GM23248 (cell line): ENCODE measurements around the gene DRAM1. TPM values are rescaled to one million over a fixed set of nuclear protein-coding genes. Genes with fewer than 3 reads are reported as not detected.
"Not testable (repeated sequence)": the region's sequence is repeated elsewhere in the genome, so short reads cannot be mapped to it uniquely, and the experiment has no call there.

ENCODE experiments used
- DNase-seq: peaks from one replicate; pipeline ENCODE4 v3.0.0-alpha.2; 2015
- H2AFZ ChIP-seq: fragments of 200-600 bp; sonication (generic); 2 replicates; pipeline ENCODE4 v1.6.1; 2016; ENCODE audit warnings: antibody characterized with exemption
- H3F3A ChIP-seq: fragments of 200-600 bp; sonication (generic); 2 replicates; pipeline ENCODE4 v1.6.1; 2016; ENCODE audit warnings: mild to moderate bottlenecking, antibody characterized with exemption, mixed run types; ENCODE audit not compliant: insufficient read depth
- H3K27ac ChIP-seq: fragments of 200-600 bp; sonication (generic); 2 replicates; pipeline ENCODE4 v1.5.1; 2016; ENCODE audit warnings: mild to moderate bottlenecking
- H3K27me3 ChIP-seq: fragments of 200-600 bp; sonication (generic); replicated peaks from 2 replicates; pipeline ENCODE4 v1.6.1; 2016; ENCODE audit warnings: mild to moderate bottlenecking; ENCODE audit not compliant: insufficient read depth
- H3K36me3 ChIP-seq: fragments of 200-600 bp; sonication (generic); 2 replicates; pipeline ENCODE4 v1.6.1; 2016; ENCODE audit warnings: low read depth, mild to moderate bottlenecking
- H3K4me1 ChIP-seq: fragments of 200-600 bp; sonication (generic); 2 replicates; pipeline ENCODE4 v1.6.1; 2016; ENCODE audit warnings: mild to moderate bottlenecking; ENCODE audit not compliant: insufficient read depth
- H3K4me2 ChIP-seq: fragments of 200-600 bp; sonication (generic); one replicate; pipeline ENCODE4 v1.6.1; 2016; ENCODE audit warnings: mild to moderate bottlenecking; ENCODE audit not compliant: unreplicated experiment
- H3K4me3 ChIP-seq: fragments of 200-600 bp; sonication (generic); 2 replicates; pipeline ENCODE4 v1.5.1; 2016; ENCODE audit warnings: mild to moderate bottlenecking
- H3K79me2 ChIP-seq: fragments of 200-600 bp; sonication (generic); 2 replicates; pipeline ENCODE4 v1.6.1; 2016; ENCODE audit warnings: mild to moderate bottlenecking; ENCODE audit not compliant: insufficient read depth
- H3K9ac ChIP-seq: fragments of 200-600 bp; sonication (generic); 2 replicates; pipeline ENCODE4 v1.6.1; 2016; ENCODE audit warnings: mild to moderate bottlenecking
- H3K9me2 ChIP-seq: fragments of 200-600 bp; sonication (generic); 2 replicates; pipeline ENCODE4 v1.6.1; 2016; ENCODE audit warnings: mixed run types, mild to moderate bottlenecking, moderate library complexity; ENCODE audit not compliant: insufficient read depth
- H3K9me3 ChIP-seq: fragments of 200-600 bp; sonication (generic); one replicate; pipeline ENCODE4 v1.6.1; 2017; ENCODE audit warnings: low read depth
- H4K20me1 ChIP-seq: fragments of 200-600 bp; sonication (generic); 2 replicates; pipeline ENCODE4 v1.6.0; 2016; ENCODE audit not compliant: insufficient read depth
- EZH2 ChIP-seq: fragments of 200-600 bp; sonication (generic); IDR thresholded peaks from 2 replicates; pipeline ENCODE4 v1.6.1; 2018; ENCODE audit warnings: antibody characterized with exemption, mild to moderate bottlenecking; ENCODE audit not compliant: insufficient read depth, poor library complexity, severe bottlenecking
- EZH2phosphoT487 ChIP-seq: fragments of 200-600 bp; sonication (generic); IDR thresholded peaks from 2 replicates; pipeline ENCODE4 v1.6.1; 2018; ENCODE audit warnings: antibody characterized with exemption, moderate library complexity, mild to moderate bottlenecking, low read depth; ENCODE audit not compliant: insufficient read depth
- WGBS, 2 experiments: methylation state at CpG; one replicate each; pipeline ENCODE4 v1.1.6; 2015 to 2017; ENCODE audit warnings: low lambda C conversion rate in 2 of 2, low coverage in 1 of 2; ENCODE audit errors: missing lambda C conversion rate in 2 of 2; 5-methylcytosine and 5-hydroxymethylcytosine counted together
- in situ Hi-C: fragments of 300-500 bp; cut with MboI; formaldehyde crosslinking; loops from 2 replicates; pipeline ENCODE4 v1.15.0; 2020
- polyA plus RNA-seq: library from polyadenylated mRNA; unstranded; fragments of >200 nt; fragmentation: Nextera tagmentation; extraction: Ambion mirVana; gene quantifications from 2 replicates; pipeline ENCODE4 v1.2.1, GENCODE V29; 2016
- total RNA-seq: library from RNA; depleted of rRNA; stranded (reverse); fragments of >200 nt; shearing (Covaris generic); gene quantifications from 2 replicates; pipeline ENCODE4 v1.2.3, GENCODE V29; 2014

Gene DRAM1
- total and polyA plus RNA-seq, 2 experiments from 2014 or later = 86.8 to 99.2 TPM

DNA sequence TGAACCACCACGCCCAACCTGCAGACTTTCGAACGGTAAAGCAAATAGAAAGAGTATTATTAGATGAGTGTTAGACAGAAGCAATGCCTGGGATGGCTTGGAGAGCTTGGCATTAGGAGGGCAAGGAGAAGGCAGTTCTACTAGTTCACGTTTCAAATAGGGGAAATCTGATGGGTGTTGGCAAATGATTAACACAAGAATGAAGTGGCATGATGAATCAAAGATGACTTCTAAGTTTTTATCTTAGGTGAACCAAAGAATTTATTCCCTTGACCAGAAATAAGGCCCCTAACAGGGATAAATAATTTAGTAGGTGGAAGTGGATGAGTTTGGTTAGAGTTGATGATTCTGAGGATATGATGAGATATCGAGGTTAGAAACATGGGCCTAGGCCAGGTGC is 38.5 kb downstream of the DRAM1 start:
- Histone ChIP-seq H3K9me3 (no peaks in the 10 kb centered on the region), H3K27me3 (no peaks in the 10 kb centered on the region), H3K79me2 (no peaks in the 10 kb centered on the region), H2AFZ (no peak overlapping the region), H3F3A (peaks cover 14% of the 10 kb centered on the region), H3K4me3 (no peak overlapping the region), H3K27ac (no peak overlapping the region), H3K4me2 (no peak overlapping the region), H3K36me3 (0 out of 2 replicates have a peak, but pooled peaks cover 3% of the 10 kb centered on the region), H3K4me1 (peaks cover 16% of the 10 kb centered on the region), H4K20me1 (no peaks in the 10 kb centered on the region), H3K9ac (no peak overlapping the region), H3K9me2 (no peaks in the 10 kb centered on the region)
- no peak for TF ChIP-seq EZH2phosphoT487
- TF ChIP-seq EZH2 = no peak
- DNase-seq = no peak
- in situ Hi-C loops = no loop called here
- 78 to 79% methylated on average over 5 of the region's 5 CpGs for WGBS, 2 experiments

DNA sequence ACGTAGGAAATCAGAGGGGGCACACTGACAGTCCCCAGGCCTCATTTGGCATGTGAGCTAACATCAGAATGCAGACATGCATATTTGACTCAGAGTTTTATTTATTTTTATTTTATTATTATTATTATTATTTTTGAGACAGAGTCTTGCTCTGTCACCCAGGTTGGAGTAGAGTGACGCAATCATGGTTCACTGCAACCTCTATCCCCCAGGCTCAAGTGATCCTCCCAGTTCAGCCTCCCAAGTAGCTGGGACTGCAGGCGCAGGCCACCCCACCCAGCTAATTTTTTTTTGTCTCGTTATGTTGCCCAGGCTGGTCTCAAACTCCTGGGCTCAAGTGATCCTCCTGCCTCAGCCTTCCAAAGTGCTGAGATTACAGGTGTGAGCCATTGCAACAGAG is 41.4 kb downstream of the DRAM1 start:
- H3K27me3 ChIP-seq, H2AFZ ChIP-seq, H3K9me2 ChIP-seq, H4K20me1 ChIP-seq, H3K36me3 ChIP-seq, H3K9ac ChIP-seq, H3K79me2 ChIP-seq, DNase-seq, in situ Hi-C loops, H3K27ac ChIP-seq, H3K4me2 ChIP-seq, H3K4me3 ChIP-seq, H3K9me3 ChIP-seq: not testable (repeated sequence)
- peaks cover 30% of the 10 kb centered on the region for H3F3A ChIP-seq
- WGBS, 2 experiments = 99 to 100% methylated on average over 4 of the region's 4 CpGs
- H3K4me1 ChIP-seq = peaks cover 32% of the 10 kb centered on the region

DNA sequence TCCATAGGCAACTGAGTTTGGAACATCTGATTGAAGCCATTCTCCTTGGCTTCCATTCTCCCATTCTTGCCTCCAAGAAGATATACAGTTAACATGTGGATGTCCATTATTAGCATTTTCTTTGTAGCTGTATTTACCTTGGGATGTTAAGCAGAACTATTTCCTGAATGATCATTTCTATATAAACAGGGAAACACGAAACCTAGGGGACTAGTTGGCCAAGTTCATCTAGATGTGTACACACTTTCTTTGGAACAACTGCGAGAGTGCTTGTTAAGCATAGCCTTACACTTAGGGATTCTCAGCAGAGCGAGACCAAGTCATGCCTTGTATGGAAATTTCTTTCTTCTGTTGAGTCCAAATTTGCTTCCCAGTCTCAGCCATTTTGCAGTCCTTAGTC is 42.1 kb downstream of the DRAM1 start:
- H3K4me2 ChIP-seq = no peak overlapping the region
- TF ChIP-seq EZH2phosphoT487 (no peak), EZH2 (no peak)
- H2AFZ ChIP-seq = no peak overlapping the region
- no peaks in the 10 kb centered on the region for H3K79me2 ChIP-seq
- peaks cover 35% of the 10 kb centered on the region for H3K4me1 ChIP-seq
- DNase-seq = no peak
- peaks cover 36% of the 10 kb centered on the region for H3F3A ChIP-seq
- H3K36me3 ChIP-seq = no peaks in the 10 kb centered on the region
- WGBS, 2 experiments = 95 to 97% methylated on average over 3 of the region's 3 CpGs
- no peak overlapping the region for H3K27ac ChIP-seq
- H4K20me1 ChIP-seq = no peaks in the 10 kb centered on the region
- no peaks in the 10 kb centered on the region for H3K27me3 ChIP-seq
- in situ Hi-C loops = no loop called here
- no peaks in the 10 kb centered on the region for H3K9me3 ChIP-seq
- H3K9ac ChIP-seq = no peak overlapping the region
- no peaks in the 10 kb centered on the region for H3K9me2 ChIP-seq
- no peak overlapping the region for H3K4me3 ChIP-seq

DNA sequence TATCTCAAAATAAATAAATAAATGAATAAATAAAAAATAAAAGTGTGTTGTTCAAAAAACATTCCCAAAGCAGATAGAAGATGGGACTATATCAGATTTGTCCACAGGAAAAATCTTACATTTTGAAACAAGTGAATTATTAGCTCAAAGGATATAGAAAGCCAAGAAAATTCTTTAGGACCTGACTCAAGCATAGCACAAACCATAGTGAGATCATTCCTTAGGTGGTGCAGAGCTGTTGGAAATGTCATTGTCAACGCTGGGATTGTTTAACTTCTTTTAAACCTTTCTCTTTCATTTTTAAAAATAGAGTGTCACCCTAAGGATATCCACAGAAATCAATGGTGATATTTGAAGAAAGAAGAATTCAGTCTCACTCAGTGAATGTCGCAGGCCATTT is 43.5 kb downstream of the DRAM1 start:
- in situ Hi-C loops = no loop called here
- Histone ChIP-seq H3K27ac (peak overlapping the region; percentile 72), H3K9ac (peak overlapping the region; percentile 42), H3K4me2 (peak overlapping the region; percentile 32), H3K27me3 (no peaks in the 10 kb centered on the region), H3K36me3 (no peaks in the 10 kb centered on the region), H3F3A (peaks cover 47% of the 10 kb centered on the region), H2AFZ (no peak overlapping the region), H3K79me2 (no peaks in the 10 kb centered on the region), H3K9me2 (no peaks in the 10 kb centered on the region), H3K9me3 (no peaks in the 10 kb centered on the region), H3K4me1 (peaks cover 47% of the 10 kb centered on the region), H3K4me3 (0 out of 2 replicates have a peak overlapping the region, but pooled peaks have one; percentile 20), H4K20me1 (no peaks in the 10 kb centered on the region)
- 66 to 75% methylated on average over 2 of the region's 2 CpGs for WGBS, 2 experiments
- TF ChIP-seq EZH2phosphoT487 (no peak), EZH2 (no peak)
- DNase-seq = peak; percentile 75
